GM21717 (cell line): ENCODE data around the gene TLX1.

Experiments
- ATAC-seq: cut with Tn5 transposase; IDR thresholded peaks from one replicate; pipeline ENCODE4 v1.9.1; 2021; ENCODE audit warnings: mild to moderate bottlenecking, moderate library complexity; ENCODE audit not compliant: unreplicated experiment

The TLX1 gene

GRCh38 chr10:101111547-101111946, 19.6 kb upstream of the TLX1 start:
- ATAC-seq, result no peak

GRCh38 chr10:101112799-101113594, 18.1 kb upstream of the TLX1 start:
- no peak for ATAC-seq

GRCh38 chr10:101113890-101114403, 17.2 kb upstream of the TLX1 start:
- ATAC-seq, result no peak

GRCh38 chr10:101114646-101115045, 16.5 kb upstream of the TLX1 start:
- ATAC-seq, result no peak

- no peak for ATAC-seq
These were observed 14.3 kb upstream of the TLX1 start for GRCh38 chr10:101116754-101117153.

GRCh38 chr10:101118031-101118430, 13.1 kb upstream of the TLX1 start:
- ATAC-seq, result no peak

GRCh38 chr10:101120520-101120883, 10.6 kb upstream of the TLX1 start:
- no peak for ATAC-seq

GRCh38 chr10:101120884-101121653, 10.0 kb upstream of the TLX1 start:
- no peak for ATAC-seq

GRCh38 chr10:101121654-101122031, 9.5 kb upstream of the TLX1 start:
- no peak for ATAC-seq

- no peak for ATAC-seq
These were observed 8.6 kb upstream of the TLX1 start for GRCh38 chr10:101122270-101123084.

- ATAC-seq, result no peak
These were observed 7.8 kb upstream of the TLX1 start for GRCh38 chr10:101123085-101123814.

- no peak for ATAC-seq
These were observed 7.1 kb upstream of the TLX1 start for GRCh38 chr10:101123815-101124617.

- no peak for ATAC-seq
These were observed 6.2 kb upstream of the TLX1 start for GRCh38 chr10:101124933-101125332.

- no peak for ATAC-seq
These were observed 4.1 kb upstream of the TLX1 start for GRCh38 chr10:101126684-101127628.

GRCh38 chr10:101130141-101130540, 959 bp upstream of the TLX1 start:
- no peak for ATAC-seq

GRCh38 chr10:101131962-101132635, 999 bp downstream of the TLX1 start:
- no peak for ATAC-seq

GRCh38 chr10:101132636-101133473, 1.8 kb downstream of the TLX1 start:
- no peak for ATAC-seq
